K562 (cell line): ENCODE data around the gene COMMD1. TPM values are rescaled to one million over a fixed set of nuclear protein-coding genes. Genes with fewer than 3 reads are reported as not detected.
A peak's percentile ranks its signal among the peaks of the same experiment; 100 is the strongest.

Source experiments
- ATAC-seq: fragments of 200-7000 bp; cut with Tn5 transposase; 3 replicates; pipeline ENCODE4 v1.9.1; 2020; ENCODE audit warnings: moderate library complexity
- BruUV-seq: library from RNA; stranded (reverse); fragments of 400-500 nt; replicated peaks from 2 replicates; lab custom pipeline; 2021; lab: Mats Ljungman, UMichigan
- CTCF ChIA-PET: fragments of 300-600 bp; formaldehyde crosslinking; extraction: SDS; loops from one replicate; lab custom pipeline; 2021; ENCODE audit warnings: low intra/inter-chr PET ratio; lab: Yijun Ruan, JAX
- POLR2A ChIA-PET: fragments of 300-600, 350-650 bp; sonication (Branson Sonifier 250); formaldehyde crosslinking; extraction: SDS; loops from one replicate; lab custom pipeline; 2021; ENCODE audit warnings: antibody characterized with exemption, inconsistent platforms; lab: Yijun Ruan, JAX
- DNase-seq, 4 experiments: peaks; one replicate each; pipeline versions ENCODE4 v3.0.0 to v3.0.0-alpha.2; 2011 to 2018; ENCODE audit warnings: low spot score in 3 of 4, mixed read lengths in 3 of 4; ENCODE audit errors: extremely low read depth in 1 of 4
- FAIRE-seq: peaks from 2 replicates; lab custom pipeline; 2011; peaks lifted over from hg19 to GRCh38; lab: Jason Lieb, UNC
- H2AFZ ChIP-seq: 2 replicates; pipeline ENCODE4 v1.6.0; 2011; ENCODE audit warnings: low read depth, low read length, control low read depth, inconsistent platforms
- H3K27ac ChIP-seq: fragments of 200-600 bp; 3 replicates; pipeline ENCODE4 v1.8.0; 2011; ENCODE audit warnings: low read depth, mild to moderate bottlenecking, control low read depth, inconsistent platforms, low read length, moderate library complexity, mixed read lengths; ENCODE audit errors: extremely low read depth
- H3K27me3 ChIP-seq, 2 experiments: fragments of 300-600 bp in 1 of 2; 2 replicates in 1 of 2; 3 replicates in 1 of 2; pipeline versions ENCODE4 v1.6.0 to v1.8.0; 2011; ENCODE audit warnings: inconsistent platforms in 2 of 2, low read length in 2 of 2, mild to moderate bottlenecking in 1 of 2, mixed read lengths in 1 of 2, moderate library complexity in 1 of 2; ENCODE audit not compliant: control insufficient read depth in 2 of 2, insufficient read depth in 2 of 2
- H3K36me3 ChIP-seq: fragments of 300-600 bp; 3 replicates; pipeline ENCODE4 v1.8.0; 2011; ENCODE audit warnings: mild to moderate bottlenecking, low read length, inconsistent platforms; ENCODE audit not compliant: control insufficient read depth, insufficient read depth
- H3K4me1 ChIP-seq, 2 experiments: fragments of 200-600 bp in 1 of 2; replicated peaks in 1 of 2; 2 replicates in 1 of 2; 3 replicates in 1 of 2; pipeline versions ENCODE4 v1.5.1 to v1.8.0; 2011; ENCODE audit warnings: inconsistent platforms in 2 of 2, low read length in 2 of 2, mild to moderate bottlenecking in 1 of 2, mixed read lengths in 1 of 2, moderate library complexity in 1 of 2; ENCODE audit not compliant: control insufficient read depth in 2 of 2, insufficient read depth in 2 of 2
- H3K4me2 ChIP-seq: 2 replicates; pipeline ENCODE4 v1.6.1; 2011; ENCODE audit warnings: low read length, control low read depth, inconsistent platforms, mixed read lengths; ENCODE audit not compliant: insufficient read depth
- H3K4me3 ChIP-seq: fragments of 200-600 bp; sonication (generic), shearing (Covaris generic); 2 replicates; pipeline ENCODE4 v1.5.1; 2016; ENCODE audit warnings: control low read depth, inconsistent platforms
- H3K79me2 ChIP-seq: fragments of 200-600 bp; 3 replicates; pipeline ENCODE4 v1.8.0; 2011; ENCODE audit warnings: low read length, inconsistent platforms; ENCODE audit not compliant: control insufficient read depth, insufficient read depth
- H3K9ac ChIP-seq, 2 experiments: 2 replicates each; pipeline versions ENCODE4 v1.6.0 to v1.6.1; 2011; ENCODE audit warnings: low read depth in 2 of 2, low read length in 2 of 2, control low read depth in 1 of 2, inconsistent platforms in 1 of 2, mild to moderate bottlenecking in 1 of 2, mixed read lengths in 1 of 2; ENCODE audit not compliant: insufficient read depth in 1 of 2
- H3K9me1 ChIP-seq: one replicate; pipeline ENCODE4 v1.6.0; 2011; ENCODE audit warnings: inconsistent platforms, mild to moderate bottlenecking, low read length, moderate library complexity; ENCODE audit not compliant: control insufficient read depth, insufficient read depth
- H3K9me3 ChIP-seq: replicated peaks from 2 replicates; pipeline ENCODE4 v1.5.1; 2011; ENCODE audit warnings: low read depth, low read length, inconsistent platforms; ENCODE audit not compliant: control insufficient read depth, insufficient read depth
- H4K20me1 ChIP-seq: replicated peaks from 2 replicates; pipeline ENCODE4 v1.6.1; 2011; ENCODE audit warnings: low read length, inconsistent platforms, mixed read lengths; ENCODE audit not compliant: control insufficient read depth, insufficient read depth
- C11orf30 ChIP-seq: fragments of 450-650 bp; IDR thresholded peaks from 2 replicates; pipeline ENCODE4 v1.6.1; 2016; ENCODE audit warnings: low read depth, mild to moderate bottlenecking
- ETV6 ChIP-seq, 3 experiments: fragments of 150-350 bp in 1 of 3; sonication (generic) in 1 of 3; formaldehyde crosslinking in 1 of 3; IDR thresholded peaks; 2 replicates each; pipeline versions ENCODE4 v1.6.1 to v1.8.0; 2014 to 2022; ENCODE audit warnings: borderline replicate concordance in 2 of 3, low read depth in 2 of 3, antibody characterized with exemption in 1 of 3, low read length in 1 of 3, mild to moderate bottlenecking in 1 of 3, missing genetic modification reagents in 1 of 3
- KAT2B ChIP-seq: IDR thresholded peaks from one replicate; pipeline ENCODE4 v1.6.1; 2012; ENCODE audit warnings: low read depth, mild to moderate bottlenecking, control low read depth, inconsistent platforms, low read length, moderate library complexity
- KDM1A ChIP-seq, 2 experiments: fragments of 450-650 bp; IDR thresholded peaks; 2 replicates each; pipeline ENCODE4 v1.6.1; 2016; ENCODE audit warnings: mild to moderate bottlenecking in 2 of 2
- MED1 ChIP-seq: sonication (generic); formaldehyde crosslinking; IDR thresholded peaks from 2 replicates; pipeline ENCODE4 v1.8.1; 2023; ENCODE audit warnings: missing genetic modification reagents, borderline replicate concordance
- MTA1 ChIP-seq: fragments of 450-650 bp; IDR thresholded peaks from 2 replicates; pipeline ENCODE4 v1.6.1; 2017; ENCODE audit warnings: borderline replicate concordance
- POLR2A ChIP-seq: fragments of 450-650 bp; conservative IDR thresholded peaks from 2 replicates; pipeline ENCODE4 v1.6.1; 2016
- POLR2H ChIP-seq: IDR thresholded peaks from 2 replicates; pipeline ENCODE4 v1.6.1; 2016; ENCODE audit warnings: missing genetic modification characterization, low read depth, mild to moderate bottlenecking, control low read depth, missing compliant biosample characterization, moderate library complexity
- RBFOX2 ChIP-seq: fragments of 200-400 bp; formaldehyde crosslinking; IDR thresholded peaks from 2 replicates; pipeline ENCODE4 v1.6.1; 2017; ENCODE audit warnings: low read depth, mild to moderate bottlenecking, low read length, moderate library complexity
- TEAD2 ChIP-seq: fragments of 450-650 bp; IDR thresholded peaks from 2 replicates; pipeline ENCODE4 v1.6.1; 2016; ENCODE audit warnings: missing genetic modification characterization, control low read depth, missing compliant biosample characterization
- ZBTB1 ChIP-seq: sonication (generic); formaldehyde crosslinking; IDR thresholded peaks from 2 replicates; pipeline ENCODE4 v1.8.1; 2023; ENCODE audit warnings: missing genetic modification reagents, low read depth, mild to moderate bottlenecking, borderline replicate concordance
- ZKSCAN3 ChIP-seq: fragments of 250-450 bp; sonication (Bioruptor Pico); IDR thresholded peaks from 2 replicates; pipeline ENCODE4 v1.4.0; 2020
- ZNF140 ChIP-seq: fragments of 250-450 bp; sonication (Bioruptor Pico); IDR thresholded peaks from 2 replicates; pipeline ENCODE4 v1.8.0; 2021; ENCODE audit warnings: moderate library complexity, mild to moderate bottlenecking, inconsistent platforms
- ZNF263 ChIP-seq: sonication (generic); formaldehyde crosslinking; IDR thresholded peaks from 2 replicates; pipeline ENCODE4 v1.8.0; 2022; ENCODE audit warnings: mild to moderate bottlenecking, missing genetic modification reagents, borderline replicate concordance
- WGBS: fragments of 100-300 bp; shearing (Covaris generic); methylation state at CpG from one replicate; pipeline ENCODE4 v1.1.6; 2016; ENCODE audit warnings: low coverage, mixed read lengths; ENCODE audit not compliant: insufficient coverage; ENCODE audit errors: missing lambda C conversion rate; 5-methylcytosine and 5-hydroxymethylcytosine counted together
- in situ Hi-C: fragments of 300-500 bp; cut with MboI; formaldehyde crosslinking; loops from 4 replicates; pipeline ENCODE4 v1.15.0; 2018; ENCODE audit warnings: inconsistent platforms, mixed read lengths
- intact Hi-C: fragments of 100-400 bp; cut with micrococcal nuclease; formaldehyde crosslinking; loops from 2 replicates; pipeline ENCODE4 v1.14.2; 2022
- polyA plus RNA-seq, 8 experiments: library from polyadenylated mRNA; depleted of rRNA in 4 of 8; stranded (reverse) in 5 of 8; unstranded in 3 of 8; fragments of >200 nt; fragmentation: Nextera tagmentation in 2 of 8; fragmentation: Illumina TruSeq in 1 of 8; extraction: Ambion mirVana in 2 of 8; extraction: Trizol in 1 of 8; gene quantifications; 2 replicates each; pipeline versions ENCODE4 v1.2.1 to v1.2.3, GENCODE V29; 2011 to 2014; ENCODE audit warnings: inconsistent platforms in 1 of 8, missing spikeins in 1 of 8
- total RNA-seq, 7 experiments: library from RNA; depleted of rRNA in 6 of 7; stranded (reverse); fragments of >200 nt in 6 of 7; fragmentation: Illumina TruSeq in 2 of 7; extraction: Trizol in 2 of 7; gene quantifications; 2 replicates each; pipeline versions ENCODE4 v1.2.1 to v1.2.3, GENCODE V29; 2011 to 2021; ENCODE audit warnings: low replicate concordance in 1 of 7
- TF ChIP-seq, protein P1 (sequence below): fragments of 250-450 bp; sonication (Bioruptor Pico); IDR thresholded peaks from 2 replicates; pipeline ENCODE4 v1.8.0; 2022; ENCODE audit warnings: inconsistent platforms, mild to moderate bottlenecking, moderate library complexity, borderline replicate concordance
- TF ChIP-seq, protein P2 (sequence below): fragments of 250-450 bp; sonication (Bioruptor Pico); IDR thresholded peaks from 2 replicates; pipeline ENCODE4 v1.8.0; 2021; ENCODE audit warnings: moderate library complexity, mild to moderate bottlenecking, inconsistent platforms
- TF ChIP-seq, protein P3 (sequence below): fragments of 450-650 bp; formaldehyde crosslinking; IDR thresholded peaks from 2 replicates; pipeline ENCODE4 v1.4.0; 2022; ENCODE audit warnings: missing genetic modification characterization

The COMMD1 gene
- total and polyA plus RNA-seq, 9 of the 15 experiments (the other 6 are each of a cell fraction or from before 2014, with no cell fraction given): 14.4 to 77.0 (median 21.4) TPM

DNA sequence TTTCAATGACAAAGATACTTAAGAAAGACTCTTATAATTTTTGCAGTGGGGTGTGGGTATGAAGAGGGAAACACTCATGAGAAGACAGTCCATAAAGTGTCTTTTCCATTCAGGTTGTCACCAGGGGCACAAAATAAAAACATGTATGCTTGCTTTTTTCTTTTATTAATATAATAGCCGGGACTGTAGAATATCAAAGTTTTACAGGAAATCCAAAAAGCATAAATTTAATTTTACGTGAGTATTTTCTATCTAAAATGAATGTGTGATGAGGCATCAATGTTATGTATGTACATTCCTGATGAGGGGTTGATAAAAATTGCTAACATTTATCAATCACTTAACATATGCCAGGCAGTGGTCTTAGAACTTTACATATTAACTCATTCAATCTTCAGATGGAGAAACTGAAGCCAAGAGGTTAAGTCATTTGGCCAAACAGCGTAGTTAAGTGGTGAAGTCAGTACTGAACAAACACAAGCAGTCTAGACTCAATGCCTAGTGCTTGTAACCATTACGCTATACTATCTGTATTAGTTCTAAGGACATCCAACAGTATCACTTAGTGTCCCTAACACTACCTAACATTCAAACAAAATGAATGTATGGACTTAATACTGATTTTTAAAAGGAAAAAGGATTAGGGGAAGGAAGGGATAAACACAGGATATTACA lies 27.8 kb upstream of the COMMD1 start (continued):
- TF ChIP-seq, protein P1, sequence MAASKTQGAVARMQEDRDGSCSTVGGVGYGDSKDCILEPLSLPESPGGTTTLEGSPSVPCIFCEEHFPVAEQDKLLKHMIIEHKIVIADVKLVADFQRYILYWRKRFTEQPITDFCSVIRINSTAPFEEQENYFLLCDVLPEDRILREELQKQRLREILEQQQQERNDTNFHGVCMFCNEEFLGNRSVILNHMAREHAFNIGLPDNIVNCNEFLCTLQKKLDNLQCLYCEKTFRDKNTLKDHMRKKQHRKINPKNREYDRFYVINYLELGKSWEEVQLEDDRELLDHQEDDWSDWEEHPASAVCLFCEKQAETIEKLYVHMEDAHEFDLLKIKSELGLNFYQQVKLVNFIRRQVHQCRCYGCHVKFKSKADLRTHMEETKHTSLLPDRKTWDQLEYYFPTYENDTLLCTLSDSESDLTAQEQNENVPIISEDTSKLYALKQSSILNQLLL (CRISPR knock-in tag): peak; percentile 77; the same call in 1 of the 2 replicates
- TF ChIP-seq ZNF140 (peak; percentile 57; the same call in 1 of the 2 replicates), ZKSCAN3 (CRISPR knock-in tag) (no peak)

DNA sequence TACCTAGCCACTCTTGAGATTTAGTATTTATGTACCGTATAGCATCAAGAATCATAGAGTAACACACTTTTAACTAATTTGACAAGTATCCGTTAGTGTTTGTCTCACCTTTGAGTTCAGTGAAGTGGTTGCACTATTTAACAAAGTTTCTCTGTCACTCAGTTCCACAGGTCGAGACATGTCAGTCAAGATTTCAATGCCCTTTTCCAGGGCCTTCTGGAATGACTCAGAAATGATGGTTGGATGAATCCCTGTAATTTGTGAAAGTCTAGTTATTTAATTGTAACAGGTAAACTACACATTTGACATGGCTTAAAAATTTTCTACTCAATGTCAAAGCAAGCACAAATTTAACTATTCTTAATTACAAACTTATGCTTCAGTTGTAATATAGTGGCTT lies 26.7 kb upstream of the COMMD1 start:
- peaks cover 20% of the 10 kb centered on the region for H3K79me2 ChIP-seq
- H3K36me3 ChIP-seq: peaks cover 98% of the 10 kb centered on the region
- no TSS peak for BruUV-seq
- ATAC-seq: no peak
- intact Hi-C loops (no loop called here), in situ Hi-C loops (no loop called here)
- H3K4me3 ChIP-seq: no peak overlapping the region
- no peak overlapping the region for H3K4me2 ChIP-seq
- H3K9me1 ChIP-seq: no peaks in the 10 kb centered on the region
- no peak for DNase-seq
- no peaks in the 10 kb centered on the region for H3K9me3 ChIP-seq
- H2AFZ ChIP-seq: no peak overlapping the region
- no peak for FAIRE-seq
- POLR2A ChIA-PET: no interaction called here
- H3K27me3 ChIP-seq: no peaks in the 10 kb centered on the region
- no peaks in the 10 kb centered on the region for H3K4me1 ChIP-seq
- H3K9ac ChIP-seq: no peak overlapping the region
- H3K27ac ChIP-seq: no peak overlapping the region
- 95% methylated on average over 3 of the region's 3 CpGs for WGBS
- CTCF ChIA-PET: no interaction called here
- no peaks in the 10 kb centered on the region for H4K20me1 ChIP-seq
- TF ChIP-seq POLR2H (tag): no peak
- no peak for TF ChIP-seq ETV6 (IDR thresholded peaks at IDR 0.05; ENCODE audit: borderline replicate concordance in 1 of 2, low read depth in 2 of 2, low read length in 1 of 2)
- TF ChIP-seq ETV6 (CRISPR knock-in tag; IDR thresholded peaks at IDR 0.05; ENCODE audit: borderline replicate concordance): no peak
- TF ChIP-seq ZBTB1 (CRISPR knock-in tag): no peak
- TF ChIP-seq TEAD2 (tag): no peak
- no peak for TF ChIP-seq KAT2B
- TF ChIP-seq MTA1: no peak
- TF ChIP-seq, protein P2, sequence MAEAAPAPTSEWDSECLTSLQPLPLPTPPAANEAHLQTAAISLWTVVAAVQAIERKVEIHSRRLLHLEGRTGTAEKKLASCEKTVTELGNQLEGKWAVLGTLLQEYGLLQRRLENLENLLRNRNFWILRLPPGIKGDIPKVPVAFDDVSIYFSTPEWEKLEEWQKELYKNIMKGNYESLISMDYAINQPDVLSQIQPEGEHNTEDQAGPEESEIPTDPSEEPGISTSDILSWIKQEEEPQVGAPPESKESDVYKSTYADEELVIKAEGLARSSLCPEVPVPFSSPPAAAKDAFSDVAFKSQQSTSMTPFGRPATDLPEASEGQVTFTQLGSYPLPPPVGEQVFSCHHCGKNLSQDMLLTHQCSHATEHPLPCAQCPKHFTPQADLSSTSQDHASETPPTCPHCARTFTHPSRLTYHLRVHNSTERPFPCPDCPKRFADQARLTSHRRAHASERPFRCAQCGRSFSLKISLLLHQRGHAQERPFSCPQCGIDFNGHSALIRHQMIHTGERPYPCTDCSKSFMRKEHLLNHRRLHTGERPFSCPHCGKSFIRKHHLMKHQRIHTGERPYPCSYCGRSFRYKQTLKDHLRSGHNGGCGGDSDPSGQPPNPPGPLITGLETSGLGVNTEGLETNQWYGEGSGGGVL (CRISPR knock-in tag): no peak
- no peak for TF ChIP-seq RBFOX2
- no peak for TF ChIP-seq C11orf30
- TF ChIP-seq ZNF263 (CRISPR knock-in tag): no peak
- TF ChIP-seq MED1: no peak
- no peak for TF ChIP-seq POLR2A
- TF ChIP-seq, protein P3, sequence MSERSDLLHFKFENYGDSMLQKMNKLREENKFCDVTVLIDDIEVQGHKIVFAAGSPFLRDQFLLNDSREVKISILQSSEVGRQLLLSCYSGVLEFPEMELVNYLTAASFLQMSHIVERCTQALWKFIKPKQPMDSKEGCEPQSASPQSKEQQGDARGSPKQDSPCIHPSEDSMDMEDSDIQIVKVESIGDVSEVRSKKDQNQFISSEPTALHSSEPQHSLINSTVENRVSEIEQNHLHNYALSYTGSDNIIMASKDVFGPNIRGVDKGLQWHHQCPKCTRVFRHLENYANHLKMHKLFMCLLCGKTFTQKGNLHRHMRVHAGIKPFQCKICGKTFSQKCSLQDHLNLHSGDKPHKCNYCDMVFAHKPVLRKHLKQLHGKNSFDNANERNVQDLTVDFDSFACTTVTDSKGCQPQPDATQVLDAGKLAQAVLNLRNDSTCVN (CRISPR knock-in tag): no peak
- TF ChIP-seq KDM1A (IDR thresholded peaks at IDR 0.05): no peak
